ENCODE data around the gene RHOBTB1. TPM values are rescaled to one million over a fixed set of nuclear protein-coding genes. Genes with fewer than 3 reads are reported as not detected.
"Not testable (repeated sequence)": the region's sequence is repeated elsewhere in the genome, so short reads cannot be mapped to it uniquely, and the experiment has no call there.

Gene RHOBTB1
- total RNA-seq, 1 donor from 2014 or later = 15.8 TPM

DNA sequence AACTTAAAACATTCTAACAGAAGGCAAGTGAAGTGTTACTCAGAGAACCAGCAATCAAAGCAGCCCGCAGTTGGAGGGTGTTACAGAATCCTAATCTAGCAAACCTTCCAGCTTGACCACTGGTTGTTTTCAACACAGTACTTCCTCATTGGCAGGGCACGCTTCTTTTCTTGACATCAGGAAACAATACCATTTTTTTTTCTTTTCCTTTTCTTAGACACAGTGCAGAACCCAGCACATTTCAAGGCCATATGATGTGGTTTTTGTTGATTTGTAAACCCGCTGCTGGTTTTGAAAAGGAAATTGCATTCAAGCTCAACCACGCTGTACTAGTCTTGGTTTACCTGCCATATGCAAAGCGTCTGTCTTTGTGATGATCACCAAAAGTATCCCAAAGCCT is 33.4 kb downstream of the RHOBTB1 start:
- no peak overlapping the region for H3K4me3 Mint-ChIP-seq
- DNase-seq (ENCODE audit: low read depth, low spot score) = no peak
- H3K9me3 Mint-ChIP-seq = peaks cover 11% of the 10 kb centered on the region
- peaks cover 36% of the 10 kb centered on the region for H3K36me3 Mint-ChIP-seq (ENCODE audit: low read depth)
- peaks cover 29% of the 10 kb centered on the region for H3K4me1 Mint-ChIP-seq
- H3K27me3 Mint-ChIP-seq (ENCODE audit: low read depth) = no peaks in the 10 kb centered on the region
- TF ChIP-seq, protein P1, sequence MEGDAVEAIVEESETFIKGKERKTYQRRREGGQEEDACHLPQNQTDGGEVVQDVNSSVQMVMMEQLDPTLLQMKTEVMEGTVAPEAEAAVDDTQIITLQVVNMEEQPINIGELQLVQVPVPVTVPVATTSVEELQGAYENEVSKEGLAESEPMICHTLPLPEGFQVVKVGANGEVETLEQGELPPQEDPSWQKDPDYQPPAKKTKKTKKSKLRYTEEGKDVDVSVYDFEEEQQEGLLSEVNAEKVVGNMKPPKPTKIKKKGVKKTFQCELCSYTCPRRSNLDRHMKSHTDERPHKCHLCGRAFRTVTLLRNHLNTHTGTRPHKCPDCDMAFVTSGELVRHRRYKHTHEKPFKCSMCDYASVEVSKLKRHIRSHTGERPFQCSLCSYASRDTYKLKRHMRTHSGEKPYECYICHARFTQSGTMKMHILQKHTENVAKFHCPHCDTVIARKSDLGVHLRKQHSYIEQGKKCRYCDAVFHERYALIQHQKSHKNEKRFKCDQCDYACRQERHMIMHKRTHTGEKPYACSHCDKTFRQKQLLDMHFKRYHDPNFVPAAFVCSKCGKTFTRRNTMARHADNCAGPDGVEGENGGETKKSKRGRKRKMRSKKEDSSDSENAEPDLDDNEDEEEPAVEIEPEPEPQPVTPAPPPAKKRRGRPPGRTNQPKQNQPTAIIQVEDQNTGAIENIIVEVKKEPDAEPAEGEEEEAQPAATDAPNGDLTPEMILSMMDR (conservative IDR thresholded peaks at IDR 0.05) = no peak
- no peak overlapping the region for H3K27ac Mint-ChIP-seq (ENCODE audit: unreplicated experiment)

DNA sequence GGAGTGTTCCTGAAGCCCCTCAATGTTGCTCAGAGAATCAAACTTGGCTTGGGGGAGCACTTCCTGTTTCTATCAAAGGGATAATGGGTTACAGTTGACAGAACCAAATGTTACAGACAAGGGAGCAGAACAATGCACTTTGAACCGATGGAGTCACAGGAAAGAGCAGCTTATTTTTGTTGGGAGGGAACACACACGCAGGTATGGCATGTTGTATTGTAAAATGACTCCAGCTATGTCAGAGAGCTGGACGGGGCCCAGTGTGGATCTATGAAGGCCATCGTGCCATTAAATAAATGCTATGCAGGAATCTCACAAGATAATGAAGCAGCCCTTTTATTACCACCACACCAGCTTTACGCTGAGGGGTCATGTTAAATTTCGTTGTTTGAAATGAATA is 35.1 kb downstream of the RHOBTB1 start:
- peaks cover 22% of the 10 kb centered on the region for H3K4me1 Mint-ChIP-seq

DNA sequence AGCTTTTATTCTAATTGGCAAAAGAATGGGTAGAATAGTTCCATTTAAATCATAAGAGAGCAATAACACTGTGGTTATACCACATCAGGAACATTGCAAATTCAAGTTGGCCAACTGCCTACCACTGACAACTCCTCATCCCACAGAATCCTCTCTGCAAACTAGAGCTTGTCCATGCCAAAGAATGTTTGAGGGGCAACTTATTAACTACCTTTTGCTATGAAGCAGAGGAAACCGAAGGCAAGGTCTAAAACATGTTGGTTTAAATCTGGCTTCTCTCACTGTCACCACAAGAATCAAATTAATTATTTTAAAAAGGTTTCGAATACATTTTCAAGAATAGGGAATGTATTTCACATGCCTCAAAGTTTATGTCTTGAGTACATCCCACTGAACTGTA is 36.0 kb downstream of the RHOBTB1 start:
- Mint-ChIP-seq H3K4me1 (peaks cover 22% of the 10 kb centered on the region), H3K27ac (ENCODE audit: unreplicated experiment) (no peak overlapping the region), H3K4me3 (no peak overlapping the region), H3K27me3 (ENCODE audit: low read depth) (no peaks in the 10 kb centered on the region), H3K36me3 (ENCODE audit: low read depth) (peaks cover 40% of the 10 kb centered on the region), H3K9me3 (peaks cover 10% of the 10 kb centered on the region)
- DNase-seq (ENCODE audit: low read depth, low spot score) = no peak
- TF ChIP-seq, protein P1 (conservative IDR thresholded peaks at IDR 0.05) = no peak

More for the DNA sequence above, 35.1 kb downstream of the RHOBTB1 start:
- no peaks in the 10 kb centered on the region for H3K27me3 Mint-ChIP-seq (ENCODE audit: low read depth)
- H3K4me3 Mint-ChIP-seq = no peak overlapping the region
- DNase-seq (ENCODE audit: low read depth, low spot score) = no peak
- peaks cover 40% of the 10 kb centered on the region for H3K36me3 Mint-ChIP-seq (ENCODE audit: low read depth)
- H3K27ac Mint-ChIP-seq (ENCODE audit: unreplicated experiment) = no peak overlapping the region
- TF ChIP-seq, protein P1 (conservative IDR thresholded peaks at IDR 0.05) = no peak
- H3K9me3 Mint-ChIP-seq = peaks cover 10% of the 10 kb centered on the region

DNA sequence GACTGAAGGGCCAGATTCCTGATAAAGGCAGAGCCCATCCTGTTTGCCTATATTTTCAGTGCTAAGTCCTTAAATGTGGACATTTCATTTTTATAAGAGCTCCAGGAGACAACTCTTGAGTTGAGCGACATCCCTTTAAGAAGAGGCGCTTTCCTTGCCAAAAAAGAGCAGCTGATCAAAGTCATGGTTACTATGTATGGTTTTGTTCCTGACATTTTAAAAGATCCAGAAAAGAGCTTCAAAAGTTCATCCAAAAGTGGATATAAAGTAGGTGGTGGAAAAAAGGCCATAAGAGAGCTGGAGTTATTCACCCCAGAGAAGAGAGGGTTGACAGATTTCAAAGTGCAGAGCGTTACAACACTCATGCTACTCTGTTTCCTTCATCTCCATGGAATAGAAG is 36.7 kb downstream of the RHOBTB1 start:
- Mint-ChIP-seq H3K27ac (ENCODE audit: unreplicated experiment) (no peak overlapping the region), H3K4me1 (peaks cover 22% of the 10 kb centered on the region), H3K36me3 (ENCODE audit: low read depth) (peaks cover 40% of the 10 kb centered on the region)

DNA sequence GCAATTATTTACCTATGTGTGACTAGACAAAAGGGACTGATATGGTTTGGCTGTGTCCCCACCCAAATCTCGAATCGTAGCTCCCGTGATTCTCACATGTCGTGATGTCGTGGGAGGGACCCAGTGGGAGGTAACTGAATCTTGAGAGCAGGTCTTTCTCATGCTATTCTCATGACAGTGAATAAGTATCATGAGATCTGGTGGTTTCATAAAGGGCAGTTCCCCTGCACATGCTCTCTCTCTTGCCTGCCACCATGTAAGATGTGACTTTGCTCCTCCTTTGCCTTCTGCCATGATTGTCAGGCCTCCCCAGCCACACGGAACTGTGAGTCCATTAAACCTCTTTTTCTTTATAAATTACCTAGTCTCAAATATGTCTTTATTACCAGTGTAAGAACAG is 37.2 kb downstream of the RHOBTB1 start:
- not testable (repeated sequence) for H3K27ac Mint-ChIP-seq (ENCODE audit: unreplicated experiment); H3K4me3 Mint-ChIP-seq; DNase-seq (ENCODE audit: low read depth, low spot score); H3K27me3 Mint-ChIP-seq (ENCODE audit: low read depth)
- Mint-ChIP-seq H3K36me3 (ENCODE audit: low read depth) (peaks cover 40% of the 10 kb centered on the region), H3K9me3 (peaks cover 10% of the 10 kb centered on the region), H3K4me1 (peaks cover 22% of the 10 kb centered on the region)

More for the DNA sequence above, 36.7 kb downstream of the RHOBTB1 start:
- DNase-seq (ENCODE audit: low read depth, low spot score) = no peak
- Mint-ChIP-seq H3K9me3 (peaks cover 10% of the 10 kb centered on the region), H3K4me3 (no peak overlapping the region), H3K27me3 (ENCODE audit: low read depth) (no peaks in the 10 kb centered on the region)
- TF ChIP-seq, protein P1 (conservative IDR thresholded peaks at IDR 0.05) = no peak

DNA sequence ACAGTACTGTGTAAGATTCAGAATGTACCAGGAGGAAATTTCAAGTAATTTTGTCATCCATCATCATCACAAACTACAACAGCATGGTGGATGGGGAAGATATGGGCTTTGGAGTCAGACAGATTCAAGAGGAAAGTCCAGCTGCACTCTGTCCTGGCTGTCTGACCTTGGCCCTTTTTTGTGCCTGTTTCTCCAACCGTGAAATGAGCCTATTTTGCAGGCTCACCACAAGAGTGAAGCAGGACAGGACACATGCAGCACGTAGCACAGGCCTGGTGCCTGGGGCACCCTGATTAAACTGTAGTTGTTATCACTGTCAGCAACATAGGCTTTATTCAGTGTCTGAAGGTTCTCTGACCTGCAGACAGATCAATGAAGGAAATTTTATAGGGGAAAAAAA is 37.6 kb downstream of the RHOBTB1 start:
- DNase-seq (ENCODE audit: low read depth, low spot score) = no peak
- H3K27ac Mint-ChIP-seq (ENCODE audit: unreplicated experiment) = no peak overlapping the region
- no peak overlapping the region for H3K4me3 Mint-ChIP-seq
- TF ChIP-seq, protein P1 (conservative IDR thresholded peaks at IDR 0.05) = no peak
- H3K9me3 Mint-ChIP-seq = peaks cover 10% of the 10 kb centered on the region
- peaks cover 39% of the 10 kb centered on the region for H3K36me3 Mint-ChIP-seq (ENCODE audit: low read depth)
- no peaks in the 10 kb centered on the region for H3K27me3 Mint-ChIP-seq (ENCODE audit: low read depth)
- peaks cover 22% of the 10 kb centered on the region for H3K4me1 Mint-ChIP-seq
